ENCODE data around the gene MYO5C. TPM values are rescaled to one million over a fixed set of nuclear protein-coding genes. Genes with fewer than 3 reads are reported as not detected.

The MYO5C gene
- total RNA-seq, 1 experiment from 2014 or later, result 0.43 TPM

GRCh38 chr15:52158084-52158765 is 137.4 kb downstream of the MYO5C start:
- H3K4me3 ChIP-seq (ENCODE audit: low read depth, low read length, poor library complexity, severe bottlenecking), result no peak overlapping the region
- CTCF ChIA-PET, result no interaction called here
- intact Hi-C loops (cut with micrococcal nuclease; ENCODE audit: unreplicated experiment), result no loop called here
- H3K36me3 ChIP-seq (ENCODE audit: insufficient read depth, low read length, poor library complexity, severe bottlenecking), result no peaks in the 10 kb centered on the region
- H3K9me3 ChIP-seq (ENCODE audit: low read depth, low read length, poor library complexity, severe bottlenecking), result no peaks in the 10 kb centered on the region
- POLR2A ChIA-PET (ENCODE audit: low non-redundant PET), result interaction anchor here (0.6 kb wide), 1 partner anchor 368 kb away, joined by 3 read pairs; no protein-coding TSS in a partner anchor
- no TSS peak for BruUV-seq (replicated peaks)
- H3K27me3 ChIP-seq (replicated peaks; ENCODE audit: insufficient read depth, low read depth, low read length, poor library complexity), result no peaks in the 10 kb centered on the region
- TF ChIP-seq CTCF (conservative IDR thresholded peaks at IDR 0.05; ENCODE audit: low read depth, low read length) (no peak), EZH2 (IDR thresholded peaks at IDR 0.05; ENCODE audit: borderline replicate concordance, low read depth, low read length, poor library complexity, severe bottlenecking) (no peak)
- no peaks in the 10 kb centered on the region for H3K4me1 ChIP-seq (ENCODE audit: insufficient read depth, low read length, poor library complexity, severe bottlenecking)
- H3K27ac ChIP-seq (ENCODE audit: low read depth, low read length, poor library complexity, severe bottlenecking), result no peak overlapping the region
- DNase-seq (ENCODE audit: low spot score), result no peak

- Histone ChIP-seq H3K9me3 (ENCODE audit: low read depth, low read length, poor library complexity, severe bottlenecking) (no peaks in the 10 kb centered on the region), H3K27ac (ENCODE audit: low read depth, low read length, poor library complexity, severe bottlenecking) (no peak overlapping the region), H3K36me3 (ENCODE audit: insufficient read depth, low read length, poor library complexity, severe bottlenecking) (no peaks in the 10 kb centered on the region), H3K27me3 (replicated peaks; ENCODE audit: insufficient read depth, low read depth, low read length, poor library complexity) (no peaks in the 10 kb centered on the region), H3K4me1 (ENCODE audit: insufficient read depth, low read length, poor library complexity, severe bottlenecking) (no peaks in the 10 kb centered on the region), H3K4me3 (ENCODE audit: low read depth, low read length, poor library complexity, severe bottlenecking) (no peak overlapping the region)
- TF ChIP-seq EZH2 (IDR thresholded peaks at IDR 0.05; ENCODE audit: borderline replicate concordance, low read depth, low read length, poor library complexity, severe bottlenecking), result no peak
- TF ChIP-seq CTCF (conservative IDR thresholded peaks at IDR 0.05; ENCODE audit: low read depth, low read length), result no peak
- ChIA-PET POLR2A (ENCODE audit: low non-redundant PET) (no interaction called here), CTCF (no interaction called here)
- DNase-seq (ENCODE audit: low spot score), result no peak
- no TSS peak for BruUV-seq (replicated peaks)
- intact Hi-C loops (cut with micrococcal nuclease; ENCODE audit: unreplicated experiment), result no loop called here
These were observed 139.7 kb downstream of the MYO5C start for GRCh38 chr15:52155878-52156277.

DNA sequence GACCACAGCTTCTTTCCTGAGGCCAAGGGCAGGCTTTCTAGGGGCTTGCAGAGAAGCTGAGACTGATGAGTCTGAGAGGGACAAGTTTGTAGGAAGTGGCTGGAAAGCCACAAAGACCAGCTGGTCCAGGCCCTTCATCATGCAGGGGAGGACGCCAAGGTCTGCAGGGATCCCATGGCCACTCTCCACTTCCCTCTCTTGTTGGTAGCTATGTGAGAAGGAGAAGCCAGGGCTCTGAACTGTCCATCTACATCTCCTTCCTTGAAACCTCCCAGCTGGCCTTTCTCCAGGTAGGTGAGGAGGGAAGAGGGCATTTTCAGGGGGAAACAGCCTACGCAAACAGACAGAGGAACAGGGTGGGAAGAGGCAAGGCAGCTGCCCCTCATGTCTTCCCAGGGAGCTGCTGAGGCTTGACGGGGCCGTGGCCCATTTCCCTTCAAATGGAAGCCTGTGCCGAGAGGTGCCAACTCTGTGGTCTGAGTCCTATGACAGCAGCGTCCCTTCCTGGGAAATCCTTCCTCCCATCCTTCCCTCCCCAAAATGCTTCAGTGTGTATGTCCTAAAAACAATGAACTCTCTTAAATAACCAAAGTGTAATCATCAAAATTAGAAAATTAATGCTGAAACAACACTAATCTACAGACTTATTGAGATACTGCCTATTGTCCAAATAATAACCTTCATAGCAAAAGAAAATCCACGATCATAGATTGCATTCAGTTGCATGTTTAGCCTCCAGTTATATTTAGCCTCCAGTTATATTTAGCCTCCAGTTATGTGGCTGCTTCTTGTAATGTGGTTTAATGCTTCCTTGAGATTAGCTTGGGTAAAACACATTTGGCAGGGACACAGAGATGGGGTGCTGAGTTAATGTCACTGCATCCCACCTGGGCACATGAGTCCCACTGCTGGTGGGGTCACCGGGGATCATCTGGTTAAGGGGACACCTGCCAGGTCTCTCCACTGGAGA is 140.4 kb downstream of the MYO5C start:
- no peaks in the 10 kb centered on the region for H3K27me3 ChIP-seq (replicated peaks; ENCODE audit: insufficient read depth, low read depth, low read length, poor library complexity)
- no peaks in the 10 kb centered on the region for H3K4me1 ChIP-seq (ENCODE audit: insufficient read depth, low read length, poor library complexity, severe bottlenecking)
- H3K9me3 ChIP-seq (ENCODE audit: low read depth, low read length, poor library complexity, severe bottlenecking), result no peaks in the 10 kb centered on the region
- H3K36me3 ChIP-seq (ENCODE audit: insufficient read depth, low read length, poor library complexity, severe bottlenecking), result no peaks in the 10 kb centered on the region
- CTCF ChIA-PET, result no interaction called here
- no peak overlapping the region for H3K27ac ChIP-seq (ENCODE audit: low read depth, low read length, poor library complexity, severe bottlenecking)
- no peak for DNase-seq (ENCODE audit: low spot score)
- intact Hi-C loops (cut with micrococcal nuclease; ENCODE audit: unreplicated experiment), result no loop called here
- no peak overlapping the region for H3K4me3 ChIP-seq (ENCODE audit: low read depth, low read length, poor library complexity, severe bottlenecking)
- no TSS peak for BruUV-seq (replicated peaks)
- POLR2A ChIA-PET (ENCODE audit: low non-redundant PET), result no interaction called here
- TF ChIP-seq CTCF (conservative IDR thresholded peaks at IDR 0.05; ENCODE audit: low read depth, low read length), result no peak
- no peak for TF ChIP-seq EZH2 (IDR thresholded peaks at IDR 0.05; ENCODE audit: borderline replicate concordance, low read depth, low read length, poor library complexity, severe bottlenecking)

All from A673 (cell line).